SJCRH30 (cell line): ENCODE results near the gene MTHFSD. TPM values are rescaled to one million over a fixed set of nuclear protein-coding genes. Genes with fewer than 3 reads are reported as not detected.
A peak's percentile ranks its signal among the peaks of the same experiment; 100 is the strongest.

Experiments
- DNase-seq, 2 experiments: peaks; one replicate each; pipeline ENCODE4 v3.0.0-alpha.2; 2015 to 2020
- H3K27ac ChIP-seq: fragments of 250-450 bp; sonication (Bioruptor Pico); 2 replicates; pipeline ENCODE4 v1.5.1; 2020; ENCODE audit warnings: mild to moderate bottlenecking, moderate library complexity
- H3K27me3 ChIP-seq: fragments of 250-450 bp; sonication (Bioruptor Pico); 2 replicates; pipeline ENCODE4 v1.5.1; 2020; ENCODE audit warnings: mild to moderate bottlenecking, moderate library complexity
- H3K36me3 ChIP-seq: fragments of 250-450 bp; sonication (Bioruptor Pico); 2 replicates; pipeline ENCODE4 v1.5.1; 2020; ENCODE audit warnings: mild to moderate bottlenecking, moderate library complexity
- H3K4me1 ChIP-seq: fragments of 250-450 bp; sonication (Bioruptor Pico); 2 replicates; pipeline ENCODE4 v1.5.1; 2020; ENCODE audit warnings: mild to moderate bottlenecking, moderate library complexity
- H3K4me3 ChIP-seq: fragments of 250-450 bp; sonication (Bioruptor Pico); 2 replicates; pipeline ENCODE4 v1.5.1; 2020; ENCODE audit warnings: mild to moderate bottlenecking, moderate library complexity
- H3K9me3 ChIP-seq: fragments of 250-450 bp; sonication (Bioruptor Pico); replicated peaks from 2 replicates; pipeline ENCODE4 v1.5.1; 2020; ENCODE audit warnings: mild to moderate bottlenecking, moderate library complexity
- total RNA-seq: library from RNA; depleted of rRNA; stranded (reverse); fragments of >200 nt; shearing (Covaris generic); gene quantifications from 2 replicates; pipeline ENCODE4 v1.2.3, GENCODE V29; 2014; rRNA removed

Gene MTHFSD
- total RNA-seq, 1 experiment from 2014 or later: 7.2 TPM

GRCh38 chr16:86490859-86491639, 64.0 kb downstream of the MTHFSD start:
- Histone ChIP-seq H3K27me3 (no peaks in the 10 kb centered on the region), H3K4me3 (no peak overlapping the region), H3K9me3 (no peaks in the 10 kb centered on the region), H3K36me3 (no peaks in the 10 kb centered on the region), H3K4me1 (peaks cover 29% of the 10 kb centered on the region), H3K27ac (peak overlapping the region; percentile 51)
- no peak for DNase-seq

GRCh38 chr16:86485746-86486145, 69.3 kb downstream of the MTHFSD start:
- H3K4me3 ChIP-seq: no peak overlapping the region
- DNase-seq: peak in 1 of 2 experiments; percentile 54
- H3K27me3 ChIP-seq: no peaks in the 10 kb centered on the region
- H3K36me3 ChIP-seq: no peaks in the 10 kb centered on the region
- no peak overlapping the region for H3K27ac ChIP-seq
- H3K4me1 ChIP-seq: peaks cover 23% of the 10 kb centered on the region
- no peaks in the 10 kb centered on the region for H3K9me3 ChIP-seq

GRCh38 chr16:86484240-86484639, 70.8 kb downstream of the MTHFSD start:
- Histone ChIP-seq H3K4me3 (no peak overlapping the region), H3K27ac (no peak overlapping the region), H3K27me3 (no peaks in the 10 kb centered on the region), H3K9me3 (no peaks in the 10 kb centered on the region), H3K4me1 (peaks cover 17% of the 10 kb centered on the region; the same call in 1 of the 2 replicates), H3K36me3 (no peaks in the 10 kb centered on the region)
- DNase-seq: no peak

GRCh38 chr16:86481607-86482006, 73.4 kb downstream of the MTHFSD start:
- DNase-seq: no peak
- no peaks in the 10 kb centered on the region for H3K27me3 ChIP-seq

GRCh38 chr16:86480444-86480843, 74.6 kb downstream of the MTHFSD start:
- H3K27me3 ChIP-seq: no peaks in the 10 kb centered on the region
- no peaks in the 10 kb centered on the region for H3K36me3 ChIP-seq
- no peaks in the 10 kb centered on the region for H3K9me3 ChIP-seq
- peaks cover 7% of the 10 kb centered on the region; the same call in 1 of the 2 replicates for H3K4me1 ChIP-seq
- no peak overlapping the region for H3K4me3 ChIP-seq
- no peak overlapping the region for H3K27ac ChIP-seq
- DNase-seq: peak in 1 of 2 experiments; percentile 66

More at GRCh38 chr16:86481607-86482006, 73.4 kb downstream of the MTHFSD start:
- H3K9me3 ChIP-seq: no peaks in the 10 kb centered on the region
- no peaks in the 10 kb centered on the region for H3K36me3 ChIP-seq
- peaks cover 17% of the 10 kb centered on the region; the same call in 1 of the 2 replicates for H3K4me1 ChIP-seq
- no peak overlapping the region for H3K27ac ChIP-seq
- H3K4me3 ChIP-seq: no peak overlapping the region

Other genes starting within 250 kb of the MTHFSD start
- gene FOXF1, start 44.7 kb downstream of the MTHFSD start, total RNA-seq: 24.6 and 24.9 TPM in 2 replicates
- 3.0 and 3.1 TPM in 2 replicates for gene FOXC2, start 11.6 kb upstream of the MTHFSD start, total RNA-seq
- gene FOXL1, start 23.3 kb upstream of the MTHFSD start, total RNA-seq: 4.0 and 5.5 TPM in 2 replicates